Measurements from ENCODE around the gene ATP6V0A1. TPM values are rescaled to one million over a fixed set of nuclear protein-coding genes. Genes with fewer than 3 reads are reported as not detected.

ATP6V0A1 gene
- total and polyA plus RNA-seq, 2 of the 4 experiments (the other 2 are of a cell fraction), result 18.8 to 34.0 TPM

DNA sequence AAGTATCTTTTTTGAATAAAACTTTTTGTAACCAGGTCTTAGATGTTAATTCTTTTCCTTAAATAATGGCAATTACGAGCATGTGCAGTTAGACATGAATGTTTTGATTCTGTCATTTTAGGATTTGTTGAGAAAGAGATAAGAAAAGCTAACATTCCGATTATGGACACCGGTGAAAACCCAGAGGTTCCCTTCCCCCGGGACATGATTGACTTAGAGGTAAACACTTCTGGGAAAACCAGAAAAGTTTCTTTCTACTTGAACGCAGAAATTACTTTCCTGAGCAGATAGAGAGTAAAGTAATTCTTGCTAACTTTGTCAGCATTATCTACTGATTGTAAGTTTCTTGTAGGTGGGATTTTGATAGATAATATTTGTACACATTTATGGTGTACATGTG is 9.2 kb downstream of the ATP6V0A1 start:
- TF ChIP-seq CHD1 (IDR thresholded peaks at IDR 0.05; ENCODE audit: low read depth, low read length), result no peak
- TF ChIP-seq, protein P1, sequence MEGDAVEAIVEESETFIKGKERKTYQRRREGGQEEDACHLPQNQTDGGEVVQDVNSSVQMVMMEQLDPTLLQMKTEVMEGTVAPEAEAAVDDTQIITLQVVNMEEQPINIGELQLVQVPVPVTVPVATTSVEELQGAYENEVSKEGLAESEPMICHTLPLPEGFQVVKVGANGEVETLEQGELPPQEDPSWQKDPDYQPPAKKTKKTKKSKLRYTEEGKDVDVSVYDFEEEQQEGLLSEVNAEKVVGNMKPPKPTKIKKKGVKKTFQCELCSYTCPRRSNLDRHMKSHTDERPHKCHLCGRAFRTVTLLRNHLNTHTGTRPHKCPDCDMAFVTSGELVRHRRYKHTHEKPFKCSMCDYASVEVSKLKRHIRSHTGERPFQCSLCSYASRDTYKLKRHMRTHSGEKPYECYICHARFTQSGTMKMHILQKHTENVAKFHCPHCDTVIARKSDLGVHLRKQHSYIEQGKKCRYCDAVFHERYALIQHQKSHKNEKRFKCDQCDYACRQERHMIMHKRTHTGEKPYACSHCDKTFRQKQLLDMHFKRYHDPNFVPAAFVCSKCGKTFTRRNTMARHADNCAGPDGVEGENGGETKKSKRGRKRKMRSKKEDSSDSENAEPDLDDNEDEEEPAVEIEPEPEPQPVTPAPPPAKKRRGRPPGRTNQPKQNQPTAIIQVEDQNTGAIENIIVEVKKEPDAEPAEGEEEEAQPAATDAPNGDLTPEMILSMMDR (conservative IDR thresholded peaks at IDR 0.05; ENCODE audit: low read depth, low read length), result no peak
- no peak for TF ChIP-seq MXI1 (IDR thresholded peaks at IDR 0.05; ENCODE audit: borderline replicate concordance, low read depth, low read length)
- no peak for TF ChIP-seq RCOR1 (IDR thresholded peaks at IDR 0.05; ENCODE audit: insufficient replicate concordance, low read length)
- no peak for TF ChIP-seq MAZ (IDR thresholded peaks at IDR 0.05; ENCODE audit: borderline replicate concordance, low read depth, low read length)
- TF ChIP-seq, protein P2, sequence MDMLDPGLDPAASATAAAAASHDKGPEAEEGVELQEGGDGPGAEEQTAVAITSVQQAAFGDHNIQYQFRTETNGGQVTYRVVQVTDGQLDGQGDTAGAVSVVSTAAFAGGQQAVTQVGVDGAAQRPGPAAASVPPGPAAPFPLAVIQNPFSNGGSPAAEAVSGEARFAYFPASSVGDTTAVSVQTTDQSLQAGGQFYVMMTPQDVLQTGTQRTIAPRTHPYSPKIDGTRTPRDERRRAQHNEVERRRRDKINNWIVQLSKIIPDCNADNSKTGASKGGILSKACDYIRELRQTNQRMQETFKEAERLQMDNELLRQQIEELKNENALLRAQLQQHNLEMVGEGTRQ (IDR thresholded peaks at IDR 0.05; ENCODE audit: low read depth, low read length), result no peak
- TF ChIP-seq MAFK (IDR thresholded peaks at IDR 0.05; ENCODE audit: low read depth, low read length), result no peak
- no peak for TF ChIP-seq POLR2A (IDR thresholded peaks at IDR 0.05; ENCODE audit: low read depth, low read length)
- TF ChIP-seq FOS (IDR thresholded peaks at IDR 0.05; ENCODE audit: low read depth, low read length), result no peak
- TF ChIP-seq BHLHE40 (IDR thresholded peaks at IDR 0.05; ENCODE audit: low read depth, low read length), result no peak
- no peak for TF ChIP-seq NFE2L2 (IDR thresholded peaks at IDR 0.05; ENCODE audit: low read depth, low read length)
- TF ChIP-seq, protein P3, sequence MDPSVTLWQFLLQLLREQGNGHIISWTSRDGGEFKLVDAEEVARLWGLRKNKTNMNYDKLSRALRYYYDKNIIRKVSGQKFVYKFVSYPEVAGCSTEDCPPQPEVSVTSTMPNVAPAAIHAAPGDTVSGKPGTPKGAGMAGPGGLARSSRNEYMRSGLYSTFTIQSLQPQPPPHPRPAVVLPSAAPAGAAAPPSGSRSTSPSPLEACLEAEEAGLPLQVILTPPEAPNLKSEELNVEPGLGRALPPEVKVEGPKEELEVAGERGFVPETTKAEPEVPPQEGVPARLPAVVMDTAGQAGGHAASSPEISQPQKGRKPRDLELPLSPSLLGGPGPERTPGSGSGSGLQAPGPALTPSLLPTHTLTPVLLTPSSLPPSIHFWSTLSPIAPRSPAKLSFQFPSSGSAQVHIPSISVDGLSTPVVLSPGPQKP (IDR thresholded peaks at IDR 0.05; ENCODE audit: borderline replicate concordance, low read depth, low read length), result no peak
- no peak for TF ChIP-seq SMC3 (IDR thresholded peaks at IDR 0.05; ENCODE audit: low read depth, low read length)
- no peak for TF ChIP-seq CEBPB (IDR thresholded peaks at IDR 0.05; ENCODE audit: low read depth, low read length)
- TF ChIP-seq RFX5 (IDR thresholded peaks at IDR 0.05; ENCODE audit: low read depth, low read length), result no peak
- no peak for TF ChIP-seq RAD21 (IDR thresholded peaks at IDR 0.05; ENCODE audit: low read length)
- H2AFZ ChIP-seq (replicated peaks; ENCODE audit: low read length, poor library complexity), result no peak overlapping the region
- H3K56ac ChIP-seq (ENCODE audit: extremely low read depth, insufficient read depth, low read length), result no peak overlapping the region
- no peak overlapping the region for H3K18ac ChIP-seq (ENCODE audit: low read depth, low read length)
- peaks cover 4% of the 10 kb centered on the region for H3K4me1 ChIP-seq (ENCODE audit: control insufficient read depth, insufficient read depth, low read length)
- no peak overlapping the region for H3K9ac ChIP-seq (ENCODE audit: low read depth, low read length)
- H3K4me2 ChIP-seq (ENCODE audit: low read depth, low read length), result no peak overlapping the region
- H2BK120ac ChIP-seq (ENCODE audit: low read depth, low read length), result no peak overlapping the region
- in situ Hi-C loops (cut with MboI; ENCODE audit: low sequenced_read_pairs), result no loop called here
- ATAC-seq (ENCODE audit: low read depth) (no peak), DNase-seq (no peak)
- no peak overlapping the region for H3K4me3 ChIP-seq (ENCODE audit: insufficient read depth, low read depth, low read length)
- H3K36me3 ChIP-seq (ENCODE audit: control insufficient read depth, insufficient read depth, low read length), result peaks cover 10% of the 10 kb centered on the region
- H2AK5ac ChIP-seq (ENCODE audit: low read depth, low read length), result no peak overlapping the region
- intact Hi-C loops (cut with micrococcal nuclease), result loop anchor here (5.0 kb wide), 1 partner anchor 34 kb away; no protein-coding TSS in a partner anchor
- no peak overlapping the region for H3K14ac ChIP-seq (replicated peaks; ENCODE audit: low read depth, low read length)
- no peak overlapping the region for H4K8ac ChIP-seq (ENCODE audit: low read depth in 2 of 2, low read length in 2 of 2)
- POLR2A ChIA-PET (ENCODE audit: unreplicated experiment), result no interaction called here
- dilution Hi-C loops (cut with HindIII; ENCODE audit: low sequenced_read_pairs, unreplicated experiment), result no loop called here
- H2AK9ac ChIP-seq (replicated peaks; ENCODE audit: low read depth, low read length, poor library complexity), result no peak overlapping the region
- H3K9me3 ChIP-seq (ENCODE audit: control insufficient read depth, insufficient read depth, low read length), result no peaks in the 10 kb centered on the region
- H2BK15ac ChIP-seq (ENCODE audit: low read depth, low read length), result no peak overlapping the region
- no peak overlapping the region for H3K4ac ChIP-seq (ENCODE audit: low read depth, low read length)
- H4K20me1 ChIP-seq (ENCODE audit: insufficient read depth, low read length), result peaks cover 2% of the 10 kb centered on the region; the same call in 1 of the 2 replicates
- H3K23ac ChIP-seq (ENCODE audit: low read depth, low read length), result no peak overlapping the region
- H2BK5ac ChIP-seq (ENCODE audit: low read depth, low read length, poor library complexity, severe bottlenecking), result no peak overlapping the region
- CTCF ChIA-PET, result no interaction called here
- peaks cover 6% of the 10 kb centered on the region for H3K9me1 ChIP-seq (ENCODE audit: insufficient read depth, low read length)
- H3K27ac ChIP-seq (ENCODE audit: insufficient read depth, low read length), result no peak overlapping the region
- no TSS peak for BruUV-seq (replicated peaks)
- no CpG with 5 or more reads among the region's 5 CpGs for WGBS, 2 experiments (ENCODE audit: extremely low coverage in 2 of 2, insufficient read length in 1 of 2)
- H3K27me3 ChIP-seq (ENCODE audit: control insufficient read depth, insufficient read depth, low read length), result no peaks in the 10 kb centered on the region
- H2BK20ac ChIP-seq (ENCODE audit: low read depth, low read length), result no peak overlapping the region
- no peak overlapping the region for H4K91ac ChIP-seq (ENCODE audit: insufficient read depth, low read depth, low read length)
- peaks cover 5 to 18% of the 10 kb centered on the region in 2 experiments; a peak in 3 of 4 replicates for H3K79me1 ChIP-seq (ENCODE audit: low read depth in 1 of 2, low read length in 2 of 2)
- H4K5ac ChIP-seq (ENCODE audit: low read depth, low read length), result no peak overlapping the region

Measured in IMR-90 (cell line).